Measurements from ENCODE around the gene IL1RAP. TPM values are rescaled to one million over a fixed set of nuclear protein-coding genes. Genes with fewer than 3 reads are reported as not detected.

The IL1RAP gene
- total RNA-seq, result 16.8 and 19.0 TPM in 2 replicates

DNA sequence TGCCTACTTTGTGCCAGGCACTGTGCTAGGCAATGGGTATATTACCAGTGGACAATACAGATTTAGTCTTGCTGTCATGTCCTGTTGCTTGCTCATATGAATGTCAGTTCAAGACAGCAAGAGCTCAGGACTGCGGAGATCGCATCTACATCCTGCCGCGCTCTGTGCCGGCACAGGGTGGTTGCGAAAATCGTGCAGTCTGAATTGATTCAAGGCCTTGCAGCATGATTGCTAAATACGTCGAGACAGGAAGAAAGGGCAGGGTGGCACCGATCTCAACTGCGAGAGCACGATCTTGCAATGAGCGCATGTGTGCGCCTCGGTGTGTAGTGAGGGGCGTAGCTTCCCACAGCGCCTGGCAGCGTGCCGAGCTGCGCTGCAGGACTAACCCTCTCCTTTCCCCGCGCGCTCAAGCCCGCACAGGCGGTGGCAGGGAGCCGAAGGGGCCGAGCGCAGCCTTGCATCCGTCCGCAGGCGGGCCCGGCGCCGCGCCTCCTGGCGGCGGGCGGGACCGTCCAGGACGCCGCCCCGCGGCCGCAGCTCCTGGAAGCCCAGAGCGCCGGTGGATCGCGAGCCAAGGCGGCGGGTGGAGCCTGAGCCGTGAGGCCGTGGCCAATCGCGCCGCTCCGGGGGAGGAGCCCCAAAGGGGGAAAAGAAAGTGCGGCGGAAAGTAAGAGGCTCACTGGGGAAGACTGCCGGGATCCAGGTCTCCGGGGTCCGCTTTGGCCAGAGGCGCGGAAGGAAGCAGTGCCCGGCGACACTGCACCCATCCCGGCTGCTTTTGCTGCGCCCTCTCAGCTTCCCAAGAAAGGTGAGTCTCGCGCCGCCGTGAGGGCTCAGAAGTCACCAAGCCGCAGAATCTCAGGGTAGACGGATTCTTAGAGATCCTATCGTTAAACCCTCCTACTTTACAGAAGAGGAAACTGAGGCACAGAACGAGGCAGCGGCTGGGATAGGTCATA lies at the start of gene IL1RAP:
TSS of gene IL1RAP (plus strand) at position 677 of the 962 bp plus-strand sequence. CDS start 50,205 bp downstream, outside the sequence.

Other genes with a start within 250 kb of the IL1RAP start
- gene CLDN1, start 191.6 kb upstream of the IL1RAP start, total RNA-seq, result not detected in 2 replicates
- gene CLDN16, start 125.9 kb upstream of the IL1RAP start, total RNA-seq, result not detected in 2 replicates
- not detected in 2 replicates for gene TMEM207, start 64.2 kb upstream of the IL1RAP start, total RNA-seq

Data from aortic smooth muscle cell (primary cell).